HUES48 (cell line): ENCODE measurements around the gene PGPEP1.

Experiments used
- H3K27ac ChIP-seq: one replicate; pipeline ENCODE4 v1.7.0; 2013; ENCODE audit warnings: low read depth, low read length, inconsistent platforms
- H3K27me3 ChIP-seq: 2 replicates; pipeline ENCODE4 v1.6.1; 2013; ENCODE audit warnings: mild to moderate bottlenecking, low read length; ENCODE audit not compliant: control insufficient read depth, insufficient read depth
- H3K36me3 ChIP-seq: 2 replicates; pipeline ENCODE4 v1.6.1; 2013; ENCODE audit warnings: low read length; ENCODE audit not compliant: control insufficient read depth, insufficient read depth
- H3K4me1 ChIP-seq: 2 replicates; pipeline ENCODE4 v1.6.1; 2013; ENCODE audit warnings: mild to moderate bottlenecking, low read length; ENCODE audit not compliant: control insufficient read depth, insufficient read depth
- H3K4me3 ChIP-seq: 2 replicates; pipeline ENCODE4 v1.5.1; 2013; ENCODE audit warnings: mild to moderate bottlenecking, low read depth, low read length
- H3K9ac ChIP-seq: 2 replicates; pipeline ENCODE4 v1.6.1; 2013; ENCODE audit warnings: mild to moderate bottlenecking, low read depth, low read length, moderate library complexity
- H3K9me3 ChIP-seq: 2 replicates; pipeline ENCODE4 v1.6.1; 2013; ENCODE audit warnings: low read length; ENCODE audit not compliant: control insufficient read depth, insufficient read depth

The PGPEP1 gene

DNA sequence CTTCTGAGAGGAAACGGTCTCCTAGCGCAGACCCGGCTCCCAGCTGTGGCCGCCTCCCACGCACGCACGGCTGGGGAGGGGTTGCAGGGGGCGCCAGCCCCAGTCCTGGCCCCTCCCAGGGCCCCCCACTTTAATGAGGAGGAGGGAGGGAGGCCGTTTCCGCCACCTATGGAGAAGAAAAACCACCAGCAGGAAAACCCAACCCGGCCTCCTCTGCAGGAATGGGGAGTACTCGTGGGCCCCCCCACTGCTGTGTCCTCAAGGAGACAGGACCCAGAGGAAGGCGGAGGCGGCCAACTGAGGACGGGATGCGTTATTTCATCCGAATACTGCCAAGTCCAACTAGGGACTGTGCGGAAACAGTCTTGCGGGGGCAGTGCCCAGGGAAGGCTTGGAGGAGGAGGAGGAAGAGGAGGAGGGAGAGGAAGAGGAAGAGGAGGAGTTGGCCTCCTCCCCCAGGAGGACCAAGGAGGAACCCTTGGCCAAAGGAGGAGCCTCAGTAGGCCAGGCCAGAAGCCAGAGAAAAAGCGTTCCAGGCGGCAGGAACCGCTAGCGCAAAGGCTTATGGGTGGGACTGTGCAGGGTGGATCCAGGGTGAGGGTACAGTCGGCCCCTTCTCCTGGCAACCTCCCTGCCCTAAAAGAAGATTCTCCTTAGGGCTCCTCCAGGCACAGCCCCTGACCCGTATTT is 74.9 kb downstream of the PGPEP1 start:
- Histone ChIP-seq H3K27me3 (peaks cover 21% of the 10 kb centered on the region), H3K4me1 (peaks cover 19% of the 10 kb centered on the region), H3K36me3 (no peaks in the 10 kb centered on the region), H3K27ac (no peak overlapping the region), H3K4me3 (no peak overlapping the region), H3K9me3 (no peaks in the 10 kb centered on the region), H3K9ac (no peak overlapping the region)

DNA sequence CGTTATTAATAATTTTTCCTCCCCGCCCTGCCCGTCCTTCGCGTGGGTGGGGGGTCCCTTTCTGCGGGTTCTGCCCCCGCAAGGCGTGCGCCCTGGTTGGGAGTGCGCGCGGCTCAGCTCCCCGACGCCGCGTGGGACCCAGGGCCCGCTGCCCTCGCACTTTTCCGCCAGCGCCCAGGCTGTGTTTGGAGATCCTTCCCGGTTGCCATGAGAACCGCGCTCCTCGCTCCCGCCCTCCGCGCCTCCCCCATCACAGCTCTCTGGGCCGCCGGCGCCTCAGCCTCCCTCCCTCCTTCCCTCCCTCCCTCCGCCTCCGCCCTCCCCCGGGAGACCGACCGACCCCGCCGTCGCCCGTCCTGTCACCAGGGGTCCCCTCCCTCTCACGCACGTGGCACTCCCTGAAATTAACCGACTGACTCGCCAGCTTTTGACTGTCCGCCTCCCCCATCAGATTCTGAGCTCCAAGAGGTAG is 76.4 kb downstream of the PGPEP1 start:
- H3K27me3 ChIP-seq = peaks cover 27% of the 10 kb centered on the region
- H3K36me3 ChIP-seq = no peaks in the 10 kb centered on the region
- H3K4me3 ChIP-seq = peak overlapping the region; percentile 61
- H3K27ac ChIP-seq = peak overlapping the region; percentile 91
- peak overlapping the region; percentile 48 for H3K9ac ChIP-seq
- H3K4me1 ChIP-seq = peaks cover 19% of the 10 kb centered on the region
- no peaks in the 10 kb centered on the region for H3K9me3 ChIP-seq

DNA sequence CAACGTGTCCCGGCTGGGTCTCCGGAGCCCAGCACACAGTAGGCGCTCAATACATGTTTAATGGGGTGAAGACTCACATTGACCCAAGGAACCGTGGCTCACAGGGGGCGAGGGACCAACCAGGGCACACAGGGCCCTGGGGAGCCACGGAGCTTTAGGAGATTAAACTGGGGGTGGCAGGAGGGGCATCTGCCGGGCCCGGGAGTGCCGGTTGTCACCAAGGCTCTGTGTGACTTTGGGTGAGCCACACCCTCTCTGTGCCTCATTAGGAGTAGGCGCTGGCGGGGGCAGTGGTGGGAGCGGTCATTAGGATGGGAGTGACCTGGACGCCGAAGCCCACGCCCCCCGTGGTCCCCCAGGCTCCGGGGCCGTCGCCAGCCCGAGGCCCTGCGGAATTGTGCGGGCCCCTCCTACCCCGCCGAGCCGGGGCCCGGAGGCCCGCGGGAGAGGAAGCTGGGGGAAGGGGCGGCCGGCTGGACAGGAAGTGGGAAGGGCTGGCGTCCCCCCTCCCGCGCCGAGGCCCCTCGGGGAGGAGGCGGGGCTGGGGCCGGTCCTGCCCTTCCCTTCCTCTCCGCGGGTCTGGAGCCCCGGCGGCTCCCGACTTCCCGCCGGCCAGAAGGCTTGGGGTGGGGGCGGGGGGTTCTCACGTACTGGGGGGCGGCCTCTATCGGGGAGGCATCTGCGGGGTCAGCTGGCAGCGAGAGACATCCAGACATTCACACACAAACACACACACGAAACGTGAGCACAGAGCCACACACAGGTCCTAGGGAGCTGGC is 77.0 kb downstream of the PGPEP1 start:
- Histone ChIP-seq H3K9me3 (no peaks in the 10 kb centered on the region), H3K27ac (peak overlapping the region; percentile 91), H3K4me1 (peaks cover 19% of the 10 kb centered on the region), H3K36me3 (no peaks in the 10 kb centered on the region), H3K27me3 (peaks cover 27% of the 10 kb centered on the region), H3K4me3 (peak overlapping the region; percentile 61), H3K9ac (peak overlapping the region; percentile 48)

DNA sequence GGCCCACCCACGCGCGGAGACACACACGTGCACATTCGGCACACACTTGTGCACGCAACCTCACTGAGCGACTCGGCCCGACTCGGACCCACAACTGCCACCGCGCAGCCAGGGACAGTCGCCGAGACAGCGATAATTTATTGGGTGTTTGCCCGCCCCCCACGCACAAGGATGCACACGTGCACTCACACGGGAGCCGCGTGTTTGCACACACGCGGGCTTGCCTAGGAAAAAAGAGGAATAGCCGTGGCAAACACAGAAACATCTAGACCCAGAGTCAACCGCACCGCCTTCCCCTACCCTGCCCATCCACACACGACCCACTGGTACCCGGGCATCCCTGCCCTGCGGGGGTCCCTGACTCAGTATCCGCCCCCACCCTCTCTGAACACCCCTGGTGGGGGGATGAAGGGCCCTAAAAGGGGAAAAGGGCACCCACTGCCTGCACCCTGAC is 77.7 kb downstream of the PGPEP1 start:
- Histone ChIP-seq H3K27me3 (peaks cover 27% of the 10 kb centered on the region), H3K36me3 (no peaks in the 10 kb centered on the region), H3K4me3 (peak overlapping the region; percentile 43; the same call in 1 of the 2 replicates), H3K27ac (no peak overlapping the region), H3K9me3 (no peaks in the 10 kb centered on the region), H3K4me1 (peaks cover 19% of the 10 kb centered on the region), H3K9ac (no peak overlapping the region)

DNA sequence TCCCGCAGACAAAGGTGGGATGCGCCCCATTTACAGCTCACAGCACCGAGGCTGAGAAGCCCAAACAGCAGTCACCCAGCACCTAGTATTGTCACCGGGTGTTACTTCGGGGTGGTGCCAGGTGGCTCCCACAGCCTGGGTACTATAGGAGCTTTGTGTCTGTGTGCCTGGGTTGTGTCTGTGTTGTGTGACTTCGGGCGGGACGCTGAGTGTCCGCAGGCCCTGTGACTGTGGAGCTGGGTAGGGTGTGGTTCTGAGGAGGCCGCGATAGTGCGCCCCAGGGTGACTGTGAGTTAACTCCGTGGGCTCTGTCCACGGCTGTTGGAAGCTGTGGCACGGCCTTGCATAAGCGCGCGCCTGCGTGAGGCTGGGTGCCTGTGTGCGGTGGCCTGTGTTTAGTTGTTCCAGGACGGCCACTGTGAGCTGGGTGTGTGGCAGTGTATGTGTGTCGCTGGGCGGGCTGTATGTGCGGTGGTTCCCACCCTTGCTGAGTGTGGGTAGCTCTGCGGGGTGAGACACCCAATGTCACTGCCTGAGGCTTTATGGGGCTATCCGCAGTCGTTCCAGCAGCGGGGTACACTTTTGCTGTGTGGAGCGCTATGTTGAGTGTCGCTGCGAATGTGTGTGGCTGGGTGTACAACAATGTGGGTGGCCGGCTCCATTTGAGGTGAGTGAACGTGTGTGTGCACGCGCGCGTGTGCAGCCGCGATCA is 78.2 kb downstream of the PGPEP1 start:
- H3K9me3 ChIP-seq = no peaks in the 10 kb centered on the region
- H3K27me3 ChIP-seq = peaks cover 27% of the 10 kb centered on the region
- no peaks in the 10 kb centered on the region for H3K36me3 ChIP-seq
- H3K4me1 ChIP-seq = peaks cover 22% of the 10 kb centered on the region
- H3K9ac ChIP-seq = no peak overlapping the region
- H3K4me3 ChIP-seq = peak overlapping the region; percentile 47
- no peak overlapping the region for H3K27ac ChIP-seq

DNA sequence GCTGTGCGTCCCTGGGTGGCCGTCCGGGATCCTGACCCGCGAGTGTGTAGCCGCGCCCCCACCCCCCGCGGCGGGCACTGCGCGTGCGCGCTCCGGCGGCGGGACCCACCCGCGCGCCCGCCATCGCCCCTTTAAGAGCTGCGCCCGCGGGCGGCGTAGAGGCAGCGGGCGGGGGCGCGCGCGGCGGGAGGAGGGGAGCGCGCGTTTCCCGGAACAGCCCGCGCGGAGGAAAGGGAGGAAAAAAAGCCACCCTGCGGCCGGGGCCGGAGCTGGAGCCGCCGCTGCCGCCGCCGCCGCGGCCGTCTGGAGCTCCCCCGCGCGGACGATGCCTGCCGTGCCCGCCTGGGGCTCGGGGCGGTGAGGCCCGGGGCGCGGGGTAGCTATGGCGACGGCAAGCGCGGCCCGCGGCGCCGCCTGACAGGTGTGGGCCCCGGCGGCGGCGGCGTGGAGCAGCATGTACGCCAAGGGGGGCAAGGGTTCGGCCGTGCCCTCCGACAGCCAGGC is 78.8 kb downstream of the PGPEP1 start, which contains the start of gene SSBP4:
SSBP4 (plus strand) TSS at position 204 of the 504 bp plus-strand sequence; CDS start at position 455, 251 bp downstream.
- Histone ChIP-seq H3K27ac (no peak within 1 kb of the TSS), H3K36me3 (no peaks in the 10 kb centered on the region), H3K9ac (no peak within 1 kb of the TSS), H3K27me3 (peaks cover 27% of the 10 kb centered on the region), H3K9me3 (no peaks in the 10 kb centered on the region), H3K4me3 (peak within 1 kb of the TSS; percentile 47), H3K4me1 (peaks cover 28% of the 10 kb centered on the region)
